ENCODE data around the gene SLC29A3. TPM values are rescaled to one million over a fixed set of nuclear protein-coding genes. Genes with fewer than 3 reads are reported as not detected.

SLC29A3 gene
- total RNA-seq, 1 experiment from 2014 or later: 4.4 TPM

DNA sequence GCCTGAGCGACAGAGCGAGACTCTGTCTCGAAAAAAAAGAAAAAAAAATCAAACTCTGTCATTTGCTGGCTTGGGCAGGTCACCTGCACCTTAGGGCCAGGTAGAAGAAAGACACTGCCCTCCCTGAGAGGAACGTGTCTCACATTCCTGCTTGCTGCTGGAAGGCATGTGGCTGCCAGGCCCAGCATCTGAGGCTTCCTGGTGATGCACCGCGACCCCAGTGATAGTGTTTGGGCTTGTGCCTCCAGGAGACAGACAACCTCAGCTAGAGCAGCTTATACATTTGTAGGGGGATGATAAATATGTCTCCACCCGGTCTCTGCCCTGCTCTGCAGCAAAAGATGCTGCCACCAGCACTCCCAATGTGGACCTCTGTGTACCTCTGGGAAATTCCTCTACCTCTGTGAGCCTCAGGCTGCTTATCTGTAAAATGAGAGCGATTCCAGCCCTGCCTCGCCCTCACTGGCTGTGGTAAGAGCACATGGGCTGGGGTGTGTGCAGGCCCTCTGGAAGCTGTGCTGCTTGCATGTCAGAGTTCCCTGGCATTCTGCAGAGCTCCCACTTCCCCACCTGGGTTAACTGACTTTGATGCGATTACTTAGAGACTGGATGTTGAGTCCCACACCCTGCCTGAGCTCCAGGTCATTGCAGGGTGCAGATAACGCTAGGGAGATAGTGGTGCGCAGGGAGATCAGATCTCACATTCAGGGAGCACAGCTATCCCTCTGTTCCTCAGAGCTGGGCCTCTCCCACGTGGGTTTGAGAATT is 19.9 kb downstream of the SLC29A3 start:
- no peak overlapping the region for H2AFZ ChIP-seq (ENCODE audit: low read length)
- TF ChIP-seq EZH2 (IDR thresholded peaks at IDR 0.05; ENCODE audit: low read length, unreplicated experiment): no peak
- H3F3A ChIP-seq (ENCODE audit: low read length, unreplicated experiment): no peaks in the 10 kb centered on the region
- H3K9me3 ChIP-seq (ENCODE audit: low read length): no peaks in the 10 kb centered on the region
- no peaks in the 10 kb centered on the region for H3K9me2 ChIP-seq (replicated peaks; ENCODE audit: low read length)
- H3K36me3 ChIP-seq (ENCODE audit: low read depth, low read length): no peaks in the 10 kb centered on the region
- H3K27ac ChIP-seq (ENCODE audit: low read length): peak overlapping the region; percentile 45
- no TSS peak for BruUV-seq (replicated peaks)
- 0 out of 2 replicates have a peak overlapping the region, but pooled peaks have one; percentile 5 for H3K4me2 ChIP-seq (ENCODE audit: low read length)
- H3K4me3 ChIP-seq (ENCODE audit: low read length): no peak overlapping the region
- DNase-seq (peak; percentile 38), ATAC-seq (peak; percentile 45)
- CTCF ChIA-PET: interaction anchor here (0.5 kb wide), 1 partner anchor 130 kb away, joined by 3 read pairs; no protein-coding TSS in a partner anchor
- intact Hi-C loops (cut with micrococcal nuclease): no loop called here
- H3K27me3 ChIP-seq (ENCODE audit: low read length): no peaks in the 10 kb centered on the region
- no peaks in the 10 kb centered on the region for H4K20me1 ChIP-seq (ENCODE audit: low read length)
- no peak overlapping the region for H3K9ac ChIP-seq (ENCODE audit: low read length)
- peaks cover 39% of the 10 kb centered on the region for H3K4me1 ChIP-seq (ENCODE audit: insufficient read depth, low read length)
- H3K79me2 ChIP-seq (ENCODE audit: low read length): no peaks in the 10 kb centered on the region
- POLR2A ChIA-PET (ENCODE audit: unreplicated experiment): no interaction called here

DNA sequence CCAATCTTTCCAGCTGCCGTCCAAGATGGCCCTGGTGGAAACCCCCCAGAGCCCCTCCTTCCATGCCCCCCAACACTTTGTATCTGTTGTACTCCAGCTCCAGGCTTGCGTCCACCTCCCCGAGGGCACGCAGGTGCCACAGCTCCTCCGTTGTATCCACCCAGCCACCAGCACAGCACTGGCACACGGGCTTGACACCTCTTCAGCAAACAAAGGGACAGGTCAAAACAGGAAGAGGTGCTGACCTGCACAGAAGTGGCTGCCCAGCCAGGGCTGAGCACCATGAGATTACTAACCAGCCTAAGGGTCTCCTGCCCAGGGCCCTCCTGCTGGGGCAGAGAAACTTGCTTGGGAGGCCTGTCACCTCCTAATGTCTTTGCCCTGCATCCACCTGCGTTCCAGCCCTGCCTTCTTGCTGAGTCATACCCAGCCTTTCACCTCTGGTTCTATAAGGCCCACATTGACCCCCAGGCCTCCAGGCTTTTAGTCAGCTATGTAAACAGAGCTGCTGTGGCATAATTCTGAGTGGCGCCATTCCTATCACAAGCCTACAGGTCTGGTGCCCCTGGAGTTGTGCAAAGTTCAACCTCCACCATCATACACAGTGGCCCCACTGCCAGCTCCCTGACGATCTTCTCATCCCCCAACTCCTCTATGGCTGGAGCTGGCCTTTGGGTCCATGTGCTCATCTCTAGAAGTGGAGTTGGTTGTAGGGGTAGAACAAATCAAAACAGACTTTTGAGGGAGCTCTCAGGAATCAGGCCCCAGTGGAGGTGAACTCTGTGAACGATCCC is 20.9 kb downstream of the SLC29A3 start:
- Histone ChIP-seq H3K4me1 (ENCODE audit: insufficient read depth, low read length) (peaks cover 39% of the 10 kb centered on the region), H3K9me2 (replicated peaks; ENCODE audit: low read length) (no peaks in the 10 kb centered on the region), H3K27me3 (ENCODE audit: low read length) (no peaks in the 10 kb centered on the region), H4K20me1 (ENCODE audit: low read length) (no peaks in the 10 kb centered on the region), H3K4me3 (ENCODE audit: low read length) (no peak overlapping the region), H3K36me3 (ENCODE audit: low read depth, low read length) (no peaks in the 10 kb centered on the region), H3K4me2 (ENCODE audit: low read length) (peak overlapping the region; percentile 76), H3K9ac (ENCODE audit: low read length) (no peak overlapping the region), H3K27ac (ENCODE audit: low read length) (peak overlapping the region; percentile 65), H3F3A (ENCODE audit: low read length, unreplicated experiment) (no peaks in the 10 kb centered on the region), H3K79me2 (ENCODE audit: low read length) (no peaks in the 10 kb centered on the region), H3K9me3 (ENCODE audit: low read length) (no peaks in the 10 kb centered on the region), H2AFZ (ENCODE audit: low read length) (peak overlapping the region; percentile 53; the same call in 1 of the 2 replicates)
- CTCF ChIA-PET: interaction anchor here (0.5 kb wide), 1 partner anchor 131 kb away, joined by 3 read pairs; no protein-coding TSS in a partner anchor
- POLR2A ChIA-PET (ENCODE audit: unreplicated experiment): no interaction called here
- ATAC-seq (peak; percentile 75), DNase-seq (peak; percentile 92)
- TF ChIP-seq EZH2 (IDR thresholded peaks at IDR 0.05; ENCODE audit: low read length, unreplicated experiment) (no peak), EZH2phosphoT487 (IDR thresholded peaks at IDR 0.05; ENCODE audit: borderline replicate concordance, low read length) (no peak)
- TF ChIP-seq, protein P1, sequence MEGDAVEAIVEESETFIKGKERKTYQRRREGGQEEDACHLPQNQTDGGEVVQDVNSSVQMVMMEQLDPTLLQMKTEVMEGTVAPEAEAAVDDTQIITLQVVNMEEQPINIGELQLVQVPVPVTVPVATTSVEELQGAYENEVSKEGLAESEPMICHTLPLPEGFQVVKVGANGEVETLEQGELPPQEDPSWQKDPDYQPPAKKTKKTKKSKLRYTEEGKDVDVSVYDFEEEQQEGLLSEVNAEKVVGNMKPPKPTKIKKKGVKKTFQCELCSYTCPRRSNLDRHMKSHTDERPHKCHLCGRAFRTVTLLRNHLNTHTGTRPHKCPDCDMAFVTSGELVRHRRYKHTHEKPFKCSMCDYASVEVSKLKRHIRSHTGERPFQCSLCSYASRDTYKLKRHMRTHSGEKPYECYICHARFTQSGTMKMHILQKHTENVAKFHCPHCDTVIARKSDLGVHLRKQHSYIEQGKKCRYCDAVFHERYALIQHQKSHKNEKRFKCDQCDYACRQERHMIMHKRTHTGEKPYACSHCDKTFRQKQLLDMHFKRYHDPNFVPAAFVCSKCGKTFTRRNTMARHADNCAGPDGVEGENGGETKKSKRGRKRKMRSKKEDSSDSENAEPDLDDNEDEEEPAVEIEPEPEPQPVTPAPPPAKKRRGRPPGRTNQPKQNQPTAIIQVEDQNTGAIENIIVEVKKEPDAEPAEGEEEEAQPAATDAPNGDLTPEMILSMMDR (conservative IDR thresholded peaks at IDR 0.05; ENCODE audit: low read depth, low read length): no peak
- intact Hi-C loops (cut with micrococcal nuclease): loop anchor here (1.0 kb wide), 1 partner anchor 21 kb away; the partner anchor contains the start of gene SLC29A3
- BruUV-seq (replicated peaks): no TSS peak

DNA sequence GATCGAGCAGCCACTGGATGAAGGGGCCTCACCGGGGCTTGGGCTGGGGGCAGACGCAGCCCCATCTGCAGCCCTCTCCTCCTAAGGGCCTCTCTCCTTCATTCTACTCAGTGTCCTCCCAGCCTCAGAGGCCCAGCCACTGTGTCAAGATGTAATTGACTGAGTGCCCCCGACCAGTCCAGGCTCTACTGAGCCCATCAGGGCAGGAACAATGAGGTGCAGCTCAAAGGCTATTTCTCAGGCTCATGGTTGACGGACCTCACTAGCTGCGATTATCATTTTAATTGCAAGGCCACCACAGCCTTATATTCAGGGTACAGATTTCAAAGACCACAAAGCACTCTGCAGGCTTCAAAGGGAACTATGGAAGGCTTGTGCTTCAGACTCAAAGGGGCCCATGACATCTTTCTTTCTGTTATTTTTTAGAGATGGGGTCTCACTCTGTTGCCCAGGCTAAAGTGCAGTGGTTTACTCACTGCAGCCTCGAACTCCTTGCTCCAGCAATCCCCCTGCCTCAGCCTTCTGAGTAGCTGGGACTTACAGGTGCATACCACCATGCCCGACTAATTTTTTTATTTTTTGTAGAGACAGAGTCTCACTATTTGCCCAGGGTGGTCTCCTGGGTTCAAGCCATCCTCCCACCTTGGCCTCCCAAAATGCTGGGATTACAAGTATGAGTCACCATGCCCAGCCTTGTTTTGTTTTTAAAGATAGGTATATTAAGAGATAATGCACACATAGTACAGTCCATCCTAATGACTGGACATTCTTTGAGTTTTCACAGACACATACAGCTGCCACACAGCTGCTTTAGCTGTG is 23.7 kb downstream of the SLC29A3 start:
- Histone ChIP-seq H3F3A (ENCODE audit: low read length, unreplicated experiment) (no peaks in the 10 kb centered on the region), H3K79me2 (ENCODE audit: low read length) (no peaks in the 10 kb centered on the region), H4K20me1 (ENCODE audit: low read length) (no peaks in the 10 kb centered on the region), H3K27ac (ENCODE audit: low read length) (no peak overlapping the region), H2AFZ (ENCODE audit: low read length) (no peak overlapping the region), H3K4me3 (ENCODE audit: low read length) (no peak overlapping the region), H3K9me3 (ENCODE audit: low read length) (no peaks in the 10 kb centered on the region), H3K9ac (ENCODE audit: low read length) (no peak overlapping the region), H3K36me3 (ENCODE audit: low read depth, low read length) (no peaks in the 10 kb centered on the region), H3K4me1 (ENCODE audit: insufficient read depth, low read length) (peaks cover 42% of the 10 kb centered on the region), H3K4me2 (ENCODE audit: low read length) (peak overlapping the region; percentile 6; the same call in 1 of the 2 replicates), H3K9me2 (replicated peaks; ENCODE audit: low read length) (no peaks in the 10 kb centered on the region), H3K27me3 (ENCODE audit: low read length) (no peaks in the 10 kb centered on the region)
- POLR2A ChIA-PET (ENCODE audit: unreplicated experiment): interaction anchor here (0.7 kb wide), 1 partner anchor 87 kb away, joined by 3 read pairs; no protein-coding TSS in a partner anchor
- no TSS peak for BruUV-seq (replicated peaks)
- intact Hi-C loops (cut with micrococcal nuclease): no loop called here
- CTCF ChIA-PET: interaction anchor here (1.0 kb wide), 1 partner anchor 24 kb away, joined by 3 read pairs; the partner anchor contains the start of gene SLC29A3
- no peak for TF ChIP-seq EZH2phosphoT487 (IDR thresholded peaks at IDR 0.05; ENCODE audit: borderline replicate concordance, low read length)
- TF ChIP-seq EZH2 (IDR thresholded peaks at IDR 0.05; ENCODE audit: low read length, unreplicated experiment): no peak
- TF ChIP-seq, protein P1 (conservative IDR thresholded peaks at IDR 0.05; ENCODE audit: low read depth, low read length): no peak
- ATAC-seq: peak; percentile 74
- no peak for DNase-seq
